GM08714 (cell line): Measurements from ENCODE around the gene TMEM184C.

Source experiments
- H3K4me3 ChIP-seq: fragments of 200-500 bp; sonication (Bioruptor generic); 2 replicates; pipeline ENCODE4 v1.5.1; 2014; ENCODE audit warnings: mild to moderate bottlenecking, low read length, inconsistent platforms
- ZNF274 ChIP-seq: IDR thresholded peaks from 2 replicates; pipeline ENCODE4 v1.6.1; 2012; ENCODE audit warnings: mild to moderate bottlenecking, low read depth, low read length

Gene TMEM184C

GRCh38 chr4:147628415-147628814 is 11.2 kb downstream of the TMEM184C start:
- no peak for TF ChIP-seq ZNF274
- H3K4me3 ChIP-seq, result no peak overlapping the region

- no peak for TF ChIP-seq ZNF274
- no peak overlapping the region for H3K4me3 ChIP-seq
Measured at GRCh38 chr4:147629783-147630730, 12.9 kb downstream of the TMEM184C start.

- H3K4me3 ChIP-seq, result no peak overlapping the region
- TF ChIP-seq ZNF274, result no peak
Measured at GRCh38 chr4:147633113-147633512, 15.9 kb downstream of the TMEM184C start.

- no peak overlapping the region for H3K4me3 ChIP-seq
- TF ChIP-seq ZNF274, result no peak
Measured at GRCh38 chr4:147633643-147634042, 16.4 kb downstream of the TMEM184C start.

GRCh38 chr4:147635348-147635747 is 18.2 kb downstream of the TMEM184C start:
- H3K4me3 ChIP-seq, result no peak overlapping the region
- TF ChIP-seq ZNF274, result no peak

GRCh38 chr4:147638365-147638764 is 21.2 kb downstream of the TMEM184C start:
- no peak for TF ChIP-seq ZNF274

GRCh38 chr4:147638942-147639341 is 21.7 kb downstream of the TMEM184C start:
- no peak overlapping the region for H3K4me3 ChIP-seq
- TF ChIP-seq ZNF274, result no peak

More at GRCh38 chr4:147638365-147638764, 21.2 kb downstream of the TMEM184C start:
- no peak overlapping the region for H3K4me3 ChIP-seq

GRCh38 chr4:147639388-147639787 is 22.2 kb downstream of the TMEM184C start:
- no peak for TF ChIP-seq ZNF274

GRCh38 chr4:147640331-147640730 is 23.1 kb downstream of the TMEM184C start:
- no peak overlapping the region for H3K4me3 ChIP-seq
- TF ChIP-seq ZNF274, result no peak

More at GRCh38 chr4:147639388-147639787, 22.2 kb downstream of the TMEM184C start:
- no peak overlapping the region for H3K4me3 ChIP-seq

GRCh38 chr4:147643616-147644015 is 26.4 kb downstream of the TMEM184C start:
- TF ChIP-seq ZNF274, result no peak
- no peak overlapping the region for H3K4me3 ChIP-seq

GRCh38 chr4:147644471-147644870 is 27.3 kb downstream of the TMEM184C start:
- TF ChIP-seq ZNF274, result no peak

GRCh38 chr4:147645099-147645498 is 27.9 kb downstream of the TMEM184C start:
- H3K4me3 ChIP-seq, result no peak overlapping the region
- TF ChIP-seq ZNF274, result no peak

More at GRCh38 chr4:147644471-147644870, 27.3 kb downstream of the TMEM184C start:
- no peak overlapping the region for H3K4me3 ChIP-seq

GRCh38 chr4:147648656-147649055 is 31.5 kb downstream of the TMEM184C start:
- H3K4me3 ChIP-seq, result no peak overlapping the region
- no peak for TF ChIP-seq ZNF274

- H3K4me3 ChIP-seq, result no peak overlapping the region
- TF ChIP-seq ZNF274, result no peak
Measured at GRCh38 chr4:147651563-147651962, 34.4 kb downstream of the TMEM184C start.

- H3K4me3 ChIP-seq, result no peak overlapping the region
Measured at GRCh38 chr4:147655639-147656038, 38.4 kb downstream of the TMEM184C start.

More at GRCh38 chr4:147655639-147656038, 38.4 kb downstream of the TMEM184C start:
- no peak for TF ChIP-seq ZNF274
